HG02885 (cell line): ENCODE data around the gene VSIG10.
"Not testable (repeated sequence)": the region's sequence is repeated elsewhere in the genome, so short reads cannot be mapped to it uniquely, and the experiment has no call there.

Source experiments
- ATAC-seq: cut with Tn5 transposase; IDR thresholded peaks from one replicate; pipeline ENCODE4 v1.9.1; 2021; ENCODE audit warnings: mild to moderate bottlenecking; ENCODE audit not compliant: unreplicated experiment, poor library complexity

Gene VSIG10

GRCh38 chr12:118103601-118104382 is at the start of gene VSIG10:
Gene VSIG10 (minus strand): TSS chr12:118104011. CDS start chr12:118103671, 340 bp downstream.
- peak; percentile 55 for ATAC-seq

- no peak for ATAC-seq
These were observed 47.9 kb upstream of the VSIG10 start for GRCh38 chr12:118151755-118152154.

- ATAC-seq = no peak
These were observed 46.8 kb upstream of the VSIG10 start for GRCh38 chr12:118150625-118151024.

- ATAC-seq = no peak
These were observed 44.5 kb upstream of the VSIG10 start for GRCh38 chr12:118148287-118148686.

GRCh38 chr12:118145798-118146156 is 42.0 kb upstream of the VSIG10 start:
- no peak for ATAC-seq

- peak; percentile 69 for ATAC-seq
These were observed 41.4 kb upstream of the VSIG10 start for GRCh38 chr12:118145113-118145797.

- no peak for ATAC-seq
These were observed 40.7 kb upstream of the VSIG10 start for GRCh38 chr12:118144499-118144898.

- ATAC-seq = no peak
These were observed 37.0 kb upstream of the VSIG10 start for GRCh38 chr12:118140825-118141224.

- no peak for ATAC-seq
These were observed 33.4 kb upstream of the VSIG10 start for GRCh38 chr12:118137148-118137678.

GRCh38 chr12:118136559-118137003 is 32.8 kb upstream of the VSIG10 start:
- peak; percentile 37 for ATAC-seq

GRCh38 chr12:118135788-118136558 is 32.2 kb upstream of the VSIG10 start, which contains the start of gene PEBP1:
Gene PEBP1 (plus strand): TSS chr12:118136124. CDS start chr12:118136210, 86 bp downstream.
- ATAC-seq = peak; percentile 96

- ATAC-seq = not testable (repeated sequence)
These were observed 25.6 kb upstream of the VSIG10 start for GRCh38 chr12:118129436-118129835.

GRCh38 chr12:118127867-118128266 is 24.1 kb upstream of the VSIG10 start:
- ATAC-seq = no peak

- ATAC-seq = no peak
These were observed 22.4 kb upstream of the VSIG10 start for GRCh38 chr12:118126119-118126757.

- ATAC-seq = no peak
These were observed 21.9 kb upstream of the VSIG10 start for GRCh38 chr12:118125743-118126118.

- ATAC-seq = no peak
These were observed 20.6 kb upstream of the VSIG10 start for GRCh38 chr12:118124333-118124874.

- ATAC-seq = no peak
These were observed 18.5 kb upstream of the VSIG10 start for GRCh38 chr12:118122264-118122663.

- ATAC-seq = peak; percentile 42
These were observed 17.0 kb upstream of the VSIG10 start for GRCh38 chr12:118120579-118121363.

- no peak for ATAC-seq
These were observed 15.7 kb upstream of the VSIG10 start for GRCh38 chr12:118119449-118119879.
